HepG2 (cell line): ENCODE results near the gene SPNS3.

Experiments used
- ATF7 ChIP-seq, 2 experiments: fragments of 450-650 bp in 1 of 2; sonication (generic) in 1 of 2; formaldehyde crosslinking in 1 of 2; IDR thresholded peaks; 2 replicates each; pipeline versions ENCODE4 v1.4.0 to v1.6.1; 2016 to 2020; ENCODE audit warnings: antibody characterized with exemption in 1 of 2, mild to moderate bottlenecking in 1 of 2, missing genetic modification reagents in 1 of 2
- CHD2 ChIP-seq: IDR thresholded peaks from 2 replicates; pipeline ENCODE4 v1.6.1; 2011; ENCODE audit warnings: low read depth, low read length, improper control_type of control experiment
- CTCF ChIP-seq: sonication (generic); formaldehyde crosslinking; IDR thresholded peaks from 2 replicates; pipeline ENCODE4 v1.5.0; 2020; ENCODE audit warnings: mild to moderate bottlenecking, missing genetic modification reagents, moderate library complexity
- JUND ChIP-seq: sonication (generic); formaldehyde crosslinking; IDR thresholded peaks from 2 replicates; pipeline ENCODE4 v1.8.0; 2022; ENCODE audit warnings: mild to moderate bottlenecking, missing genetic modification reagents
- MTA3 ChIP-seq: sonication (generic); formaldehyde crosslinking; IDR thresholded peaks from 2 replicates; pipeline ENCODE4 v1.4.0; 2020; ENCODE audit warnings: missing genetic modification reagents
- NFIC ChIP-seq: IDR thresholded peaks from 2 replicates; pipeline ENCODE4 v1.6.1; 2012; ENCODE audit warnings: mild to moderate bottlenecking, low read length, inconsistent platforms
- POLR2A ChIP-seq, 2 experiments: IDR thresholded peaks; 2 replicates each; pipeline ENCODE4 v1.6.1; 2011; ENCODE audit warnings: low read depth in 2 of 2, low read length in 2 of 2, mild to moderate bottlenecking in 1 of 2, moderate library complexity in 1 of 2; ENCODE audit not compliant: insufficient read depth in 1 of 2
- PRDM15 ChIP-seq: sonication (generic); formaldehyde crosslinking; IDR thresholded peaks from 2 replicates; pipeline ENCODE4 v1.4.0; 2020; ENCODE audit warnings: missing genetic modification reagents
- ZKSCAN5 ChIP-seq: sonication (generic); formaldehyde crosslinking; IDR thresholded peaks from 2 replicates; pipeline ENCODE4 v1.5.1; 2020; ENCODE audit warnings: mild to moderate bottlenecking, missing genetic modification reagents
- ZMYM4 ChIP-seq: sonication (generic); formaldehyde crosslinking; IDR thresholded peaks from 2 replicates; pipeline ENCODE4 v1.8.1; 2023; ENCODE audit warnings: mild to moderate bottlenecking, missing genetic modification reagents
- ZNF746 ChIP-seq: sonication (generic); formaldehyde crosslinking; IDR thresholded peaks from 2 replicates; pipeline ENCODE4 v1.8.0; 2022; ENCODE audit warnings: mild to moderate bottlenecking, missing genetic modification reagents
- TF ChIP-seq, protein P1 (sequence below): IDR thresholded peaks from 2 replicates; pipeline ENCODE4 v1.6.1; 2016; ENCODE audit warnings: missing compliant biosample characterization, missing genetic modification reagents, borderline replicate concordance
- TF ChIP-seq, protein P2 (sequence below): sonication (generic); formaldehyde crosslinking; IDR thresholded peaks from 2 replicates; pipeline ENCODE4 v1.4.0; 2020; ENCODE audit warnings: missing genetic modification reagents

DNA sequence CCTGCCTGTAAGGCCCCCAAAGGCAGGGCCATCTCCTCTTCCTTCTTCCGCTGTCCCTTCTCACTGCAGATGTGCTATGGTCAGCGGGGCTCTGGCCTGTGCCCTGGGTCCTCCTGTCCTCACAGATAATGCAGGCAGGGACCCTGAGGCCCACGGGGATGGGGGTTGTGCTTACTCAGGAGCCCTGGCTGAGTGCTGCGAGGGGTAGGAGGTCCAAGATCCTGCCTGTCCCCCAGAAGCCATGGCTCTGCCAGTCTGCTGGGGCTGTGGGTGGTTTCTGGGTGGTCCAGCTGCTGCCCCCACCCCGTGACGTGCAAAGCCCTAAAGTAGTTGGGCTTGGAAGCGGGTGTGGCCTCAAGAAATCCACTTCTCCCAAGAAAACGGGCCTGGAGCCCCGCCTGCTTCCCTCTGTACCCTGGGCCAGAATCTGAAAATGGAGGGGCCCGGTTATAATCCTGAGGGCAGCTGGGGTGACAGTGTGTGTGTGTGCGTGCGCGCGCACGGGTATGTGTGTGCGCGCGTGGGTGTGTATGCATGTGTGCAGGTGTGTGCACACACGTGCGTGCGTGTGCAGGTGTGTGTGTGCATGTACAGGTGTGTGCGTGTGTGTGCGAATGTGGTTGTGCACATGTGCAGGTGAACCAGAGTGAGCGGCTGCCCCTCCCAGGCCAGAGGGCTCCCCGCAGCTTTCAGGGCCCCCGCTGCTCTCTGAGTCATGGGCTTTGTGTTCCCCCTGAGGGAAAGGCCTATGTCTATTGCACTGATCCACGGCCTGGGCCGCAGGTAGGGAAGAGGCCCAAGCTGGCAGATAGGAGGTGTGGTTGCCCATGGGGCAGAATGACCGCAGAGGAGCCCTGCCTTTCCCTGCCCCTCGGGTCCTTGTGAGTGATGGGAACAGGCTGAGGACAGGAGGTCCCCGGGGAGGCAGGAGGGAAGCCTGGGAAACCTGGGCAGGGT lies 78.7 kb downstream of the SPNS3 start:
- TF ChIP-seq JUND (CRISPR knock-in tag) (no peak), CTCF (no peak), MTA3 (CRISPR knock-in tag) (no peak), CHD2 (no peak), POLR2A (IDR thresholded peaks at IDR 0.05; ENCODE audit: insufficient read depth in 1 of 2, low read depth in 2 of 2, low read length in 2 of 2) (no peak), ATF7 (IDR thresholded peaks at IDR 0.05) (no peak), ATF7 (CRISPR knock-in tag; IDR thresholded peaks at IDR 0.05) (no peak), NFIC (no peak), ZKSCAN5 (CRISPR knock-in tag) (no peak), PRDM15 (CRISPR knock-in tag) (no peak), ZNF746 (no peak), ZMYM4 (no peak)
- TF ChIP-seq, protein P1, sequence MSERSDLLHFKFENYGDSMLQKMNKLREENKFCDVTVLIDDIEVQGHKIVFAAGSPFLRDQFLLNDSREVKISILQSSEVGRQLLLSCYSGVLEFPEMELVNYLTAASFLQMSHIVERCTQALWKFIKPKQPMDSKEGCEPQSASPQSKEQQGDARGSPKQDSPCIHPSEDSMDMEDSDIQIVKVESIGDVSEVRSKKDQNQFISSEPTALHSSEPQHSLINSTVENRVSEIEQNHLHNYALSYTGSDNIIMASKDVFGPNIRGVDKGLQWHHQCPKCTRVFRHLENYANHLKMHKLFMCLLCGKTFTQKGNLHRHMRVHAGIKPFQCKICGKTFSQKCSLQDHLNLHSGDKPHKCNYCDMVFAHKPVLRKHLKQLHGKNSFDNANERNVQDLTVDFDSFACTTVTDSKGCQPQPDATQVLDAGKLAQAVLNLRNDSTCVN: no peak
- TF ChIP-seq, protein P2, sequence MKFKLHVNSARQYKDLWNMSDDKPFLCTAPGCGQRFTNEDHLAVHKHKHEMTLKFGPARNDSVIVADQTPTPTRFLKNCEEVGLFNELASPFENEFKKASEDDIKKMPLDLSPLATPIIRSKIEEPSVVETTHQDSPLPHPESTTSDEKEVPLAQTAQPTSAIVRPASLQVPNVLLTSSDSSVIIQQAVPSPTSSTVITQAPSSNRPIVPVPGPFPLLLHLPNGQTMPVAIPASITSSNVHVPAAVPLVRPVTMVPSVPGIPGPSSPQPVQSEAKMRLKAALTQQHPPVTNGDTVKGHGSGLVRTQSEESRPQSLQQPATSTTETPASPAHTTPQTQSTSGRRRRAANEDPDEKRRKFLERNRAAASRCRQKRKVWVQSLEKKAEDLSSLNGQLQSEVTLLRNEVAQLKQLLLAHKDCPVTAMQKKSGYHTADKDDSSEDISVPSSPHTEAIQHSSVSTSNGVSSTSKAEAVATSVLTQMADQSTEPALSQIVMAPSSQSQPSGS: no peak
